Measurements from ENCODE around the gene MEIOB. TPM values are rescaled to one million over a fixed set of nuclear protein-coding genes. Genes with fewer than 3 reads are reported as not detected.

Gene MEIOB
- total RNA-seq, 1 experiment from 2014 or later = 1.4 TPM

DNA sequence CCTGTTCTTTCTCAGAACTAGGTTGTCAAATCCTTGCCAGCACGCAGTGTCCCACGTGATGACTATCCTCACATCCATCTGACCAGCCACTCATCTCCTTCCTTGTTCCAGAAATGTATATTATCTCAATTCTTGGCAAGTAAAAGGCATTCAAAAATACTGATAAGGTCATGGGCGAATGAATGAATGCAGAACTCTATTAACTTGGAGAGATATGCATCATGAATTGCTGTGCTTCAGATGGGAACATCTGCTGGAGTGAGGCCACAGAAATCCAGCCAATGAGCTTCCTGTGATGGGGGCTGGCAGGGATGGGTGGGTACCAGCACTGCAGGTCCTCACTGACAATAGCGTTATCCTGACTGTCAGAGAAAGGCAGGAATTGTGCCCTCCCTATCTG lies 26.0 kb downstream of the MEIOB start (continued):
- TF ChIP-seq, protein P1, sequence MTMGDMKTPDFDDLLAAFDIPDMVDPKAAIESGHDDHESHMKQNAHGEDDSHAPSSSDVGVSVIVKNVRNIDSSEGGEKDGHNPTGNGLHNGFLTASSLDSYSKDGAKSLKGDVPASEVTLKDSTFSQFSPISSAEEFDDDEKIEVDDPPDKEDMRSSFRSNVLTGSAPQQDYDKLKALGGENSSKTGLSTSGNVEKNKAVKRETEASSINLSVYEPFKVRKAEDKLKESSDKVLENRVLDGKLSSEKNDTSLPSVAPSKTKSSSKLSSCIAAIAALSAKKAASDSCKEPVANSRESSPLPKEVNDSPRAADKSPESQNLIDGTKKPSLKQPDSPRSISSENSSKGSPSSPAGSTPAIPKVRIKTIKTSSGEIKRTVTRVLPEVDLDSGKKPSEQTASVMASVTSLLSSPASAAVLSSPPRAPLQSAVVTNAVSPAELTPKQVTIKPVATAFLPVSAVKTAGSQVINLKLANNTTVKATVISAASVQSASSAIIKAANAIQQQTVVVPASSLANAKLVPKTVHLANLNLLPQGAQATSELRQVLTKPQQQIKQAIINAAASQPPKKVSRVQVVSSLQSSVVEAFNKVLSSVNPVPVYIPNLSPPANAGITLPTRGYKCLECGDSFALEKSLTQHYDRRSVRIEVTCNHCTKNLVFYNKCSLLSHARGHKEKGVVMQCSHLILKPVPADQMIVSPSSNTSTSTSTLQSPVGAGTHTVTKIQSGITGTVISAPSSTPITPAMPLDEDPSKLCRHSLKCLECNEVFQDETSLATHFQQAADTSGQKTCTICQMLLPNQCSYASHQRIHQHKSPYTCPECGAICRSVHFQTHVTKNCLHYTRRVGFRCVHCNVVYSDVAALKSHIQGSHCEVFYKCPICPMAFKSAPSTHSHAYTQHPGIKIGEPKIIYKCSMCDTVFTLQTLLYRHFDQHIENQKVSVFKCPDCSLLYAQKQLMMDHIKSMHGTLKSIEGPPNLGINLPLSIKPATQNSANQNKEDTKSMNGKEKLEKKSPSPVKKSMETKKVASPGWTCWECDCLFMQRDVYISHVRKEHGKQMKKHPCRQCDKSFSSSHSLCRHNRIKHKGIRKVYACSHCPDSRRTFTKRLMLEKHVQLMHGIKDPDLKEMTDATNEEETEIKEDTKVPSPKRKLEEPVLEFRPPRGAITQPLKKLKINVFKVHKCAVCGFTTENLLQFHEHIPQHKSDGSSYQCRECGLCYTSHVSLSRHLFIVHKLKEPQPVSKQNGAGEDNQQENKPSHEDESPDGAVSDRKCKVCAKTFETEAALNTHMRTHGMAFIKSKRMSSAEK (CRISPR knock-in tag; IDR thresholded peaks at IDR 0.05; ENCODE audit: borderline replicate concordance) = no peak
- TF ChIP-seq ELF4 (CRISPR knock-in tag; IDR thresholded peaks at IDR 0.05; ENCODE audit: low read depth) (no peak), TEAD4 (CRISPR knock-in tag; IDR thresholded peaks at IDR 0.05) (no peak)

DNA sequence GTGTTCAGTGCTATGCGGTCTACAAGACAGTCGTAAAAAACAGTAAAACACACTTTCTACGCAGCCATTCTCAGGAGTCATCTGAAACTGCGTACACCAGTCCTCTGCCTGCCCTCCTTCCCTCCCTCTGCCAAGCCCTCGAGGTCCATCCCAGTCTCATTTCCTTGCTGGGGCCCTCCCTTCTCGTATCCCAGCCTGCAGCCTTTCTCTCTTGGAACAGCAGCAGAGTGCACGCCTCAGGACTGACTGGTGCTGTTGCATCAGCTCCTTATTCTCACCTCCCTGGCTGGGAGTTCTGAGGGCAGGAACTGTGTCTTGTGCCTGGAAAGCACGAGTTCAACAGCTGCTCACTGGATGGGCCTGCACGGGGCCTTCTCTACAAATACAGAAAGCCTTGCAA lies 32.4 kb downstream of the MEIOB start:
- POLR2A ChIA-PET = interaction anchor here (0.9 kb wide), 1 partner anchor 121 kb away, joined by 3 read pairs; no protein-coding TSS in a partner anchor
- CTCF ChIA-PET = interaction anchor here (0.5 to 0.6 kb wide), 2 partner anchors 200 to 1269 kb away, joined by 3 read pairs; no protein-coding TSS in a partner anchor
- ATAC-seq (peak; percentile 30; the same call in 1 of the 2 replicates), DNase-seq (ENCODE audit: low spot score) (no peak)
- Mint-ChIP-seq H3K4me3 (no peak overlapping the region), H3K36me3 (no peaks in the 10 kb centered on the region), H3K9me3 (no peaks in the 10 kb centered on the region; the same call in 1 of the 2 replicates), H3K27me3 (ENCODE audit: low read depth) (peaks cover 13% of the 10 kb centered on the region), H3K27ac (no peak overlapping the region), H3K4me1 (no peaks in the 10 kb centered on the region)
- TF ChIP-seq, protein P2, sequence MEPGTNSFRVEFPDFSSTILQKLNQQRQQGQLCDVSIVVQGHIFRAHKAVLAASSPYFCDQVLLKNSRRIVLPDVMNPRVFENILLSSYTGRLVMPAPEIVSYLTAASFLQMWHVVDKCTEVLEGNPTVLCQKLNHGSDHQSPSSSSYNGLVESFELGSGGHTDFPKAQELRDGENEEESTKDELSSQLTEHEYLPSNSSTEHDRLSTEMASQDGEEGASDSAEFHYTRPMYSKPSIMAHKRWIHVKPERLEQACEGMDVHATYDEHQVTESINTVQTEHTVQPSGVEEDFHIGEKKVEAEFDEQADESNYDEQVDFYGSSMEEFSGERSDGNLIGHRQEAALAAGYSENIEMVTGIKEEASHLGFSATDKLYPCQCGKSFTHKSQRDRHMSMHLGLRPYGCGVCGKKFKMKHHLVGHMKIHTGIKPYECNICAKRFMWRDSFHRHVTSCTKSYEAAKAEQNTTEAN (CRISPR knock-in tag; IDR thresholded peaks at IDR 0.05) = no peak
- TF ChIP-seq NFATC4 (CRISPR knock-in tag; IDR thresholded peaks at IDR 0.05) (no peak), ESRRA (CRISPR knock-in tag; IDR thresholded peaks at IDR 0.05; ENCODE audit: borderline replicate concordance) (no peak), FOXK1 (CRISPR knock-in tag; IDR thresholded peaks at IDR 0.05) (no peak), CREM (CRISPR knock-in tag; IDR thresholded peaks at IDR 0.05) (no peak), ZNF138 (CRISPR knock-in tag; conservative IDR thresholded peaks at IDR 0.05) (no peak), NR3C1 (CRISPR knock-in tag; conservative IDR thresholded peaks at IDR 0.05; ENCODE audit: low read depth) (no peak)
- TF ChIP-seq, protein P3, sequence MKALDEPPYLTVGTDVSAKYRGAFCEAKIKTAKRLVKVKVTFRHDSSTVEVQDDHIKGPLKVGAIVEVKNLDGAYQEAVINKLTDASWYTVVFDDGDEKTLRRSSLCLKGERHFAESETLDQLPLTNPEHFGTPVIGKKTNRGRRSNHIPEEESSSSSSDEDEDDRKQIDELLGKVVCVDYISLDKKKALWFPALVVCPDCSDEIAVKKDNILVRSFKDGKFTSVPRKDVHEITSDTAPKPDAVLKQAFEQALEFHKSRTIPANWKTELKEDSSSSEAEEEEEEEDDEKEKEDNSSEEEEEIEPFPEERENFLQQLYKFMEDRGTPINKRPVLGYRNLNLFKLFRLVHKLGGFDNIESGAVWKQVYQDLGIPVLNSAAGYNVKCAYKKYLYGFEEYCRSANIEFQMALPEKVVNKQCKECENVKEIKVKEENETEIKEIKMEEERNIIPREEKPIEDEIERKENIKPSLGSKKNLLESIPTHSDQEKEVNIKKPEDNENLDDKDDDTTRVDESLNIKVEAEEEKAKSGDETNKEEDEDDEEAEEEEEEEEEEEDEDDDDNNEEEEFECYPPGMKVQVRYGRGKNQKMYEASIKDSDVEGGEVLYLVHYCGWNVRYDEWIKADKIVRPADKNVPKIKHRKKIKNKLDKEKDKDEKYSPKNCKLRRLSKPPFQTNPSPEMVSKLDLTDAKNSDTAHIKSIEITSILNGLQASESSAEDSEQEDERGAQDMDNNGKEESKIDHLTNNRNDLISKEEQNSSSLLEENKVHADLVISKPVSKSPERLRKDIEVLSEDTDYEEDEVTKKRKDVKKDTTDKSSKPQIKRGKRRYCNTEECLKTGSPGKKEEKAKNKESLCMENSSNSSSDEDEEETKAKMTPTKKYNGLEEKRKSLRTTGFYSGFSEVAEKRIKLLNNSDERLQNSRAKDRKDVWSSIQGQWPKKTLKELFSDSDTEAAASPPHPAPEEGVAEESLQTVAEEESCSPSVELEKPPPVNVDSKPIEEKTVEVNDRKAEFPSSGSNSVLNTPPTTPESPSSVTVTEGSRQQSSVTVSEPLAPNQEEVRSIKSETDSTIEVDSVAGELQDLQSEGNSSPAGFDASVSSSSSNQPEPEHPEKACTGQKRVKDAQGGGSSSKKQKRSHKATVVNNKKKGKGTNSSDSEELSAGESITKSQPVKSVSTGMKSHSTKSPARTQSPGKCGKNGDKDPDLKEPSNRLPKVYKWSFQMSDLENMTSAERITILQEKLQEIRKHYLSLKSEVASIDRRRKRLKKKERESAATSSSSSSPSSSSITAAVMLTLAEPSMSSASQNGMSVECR (CRISPR knock-in tag; IDR thresholded peaks at IDR 0.05; ENCODE audit: borderline replicate concordance) = no peak
- TF ChIP-seq, protein P4, sequence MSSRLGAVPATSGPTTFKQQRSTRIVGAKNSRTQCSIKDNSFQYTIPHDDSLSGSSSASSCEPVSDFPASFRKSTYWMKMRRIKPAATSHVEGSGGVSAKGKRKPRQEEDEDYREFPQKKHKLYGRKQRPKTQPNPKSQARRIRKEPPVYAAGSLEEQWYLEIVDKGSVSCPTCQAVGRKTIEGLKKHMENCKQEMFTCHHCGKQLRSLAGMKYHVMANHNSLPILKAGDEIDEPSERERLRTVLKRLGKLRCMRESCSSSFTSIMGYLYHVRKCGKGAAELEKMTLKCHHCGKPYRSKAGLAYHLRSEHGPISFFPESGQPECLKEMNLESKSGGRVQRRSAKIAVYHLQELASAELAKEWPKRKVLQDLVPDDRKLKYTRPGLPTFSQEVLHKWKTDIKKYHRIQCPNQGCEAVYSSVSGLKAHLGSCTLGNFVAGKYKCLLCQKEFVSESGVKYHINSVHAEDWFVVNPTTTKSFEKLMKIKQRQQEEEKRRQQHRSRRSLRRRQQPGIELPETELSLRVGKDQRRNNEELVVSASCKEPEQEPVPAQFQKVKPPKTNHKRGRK (CRISPR knock-in tag; IDR thresholded peaks at IDR 0.05; ENCODE audit: borderline replicate concordance) = no peak
- TF ChIP-seq, protein P5, sequence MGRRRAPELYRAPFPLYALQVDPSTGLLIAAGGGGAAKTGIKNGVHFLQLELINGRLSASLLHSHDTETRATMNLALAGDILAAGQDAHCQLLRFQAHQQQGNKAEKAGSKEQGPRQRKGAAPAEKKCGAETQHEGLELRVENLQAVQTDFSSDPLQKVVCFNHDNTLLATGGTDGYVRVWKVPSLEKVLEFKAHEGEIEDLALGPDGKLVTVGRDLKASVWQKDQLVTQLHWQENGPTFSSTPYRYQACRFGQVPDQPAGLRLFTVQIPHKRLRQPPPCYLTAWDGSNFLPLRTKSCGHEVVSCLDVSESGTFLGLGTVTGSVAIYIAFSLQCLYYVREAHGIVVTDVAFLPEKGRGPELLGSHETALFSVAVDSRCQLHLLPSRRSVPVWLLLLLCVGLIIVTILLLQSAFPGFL (CRISPR knock-in tag; IDR thresholded peaks at IDR 0.05; ENCODE audit: borderline replicate concordance) = no peak
